ENCODE data around the gene NHEJ1. TPM values are rescaled to one million over a fixed set of nuclear protein-coding genes. Genes with fewer than 3 reads are reported as not detected.

NHEJ1 gene
- polyA plus RNA-seq, 1 of the 3 experiments (the other 2 are of a cell fraction) = 16.3 TPM

DNA sequence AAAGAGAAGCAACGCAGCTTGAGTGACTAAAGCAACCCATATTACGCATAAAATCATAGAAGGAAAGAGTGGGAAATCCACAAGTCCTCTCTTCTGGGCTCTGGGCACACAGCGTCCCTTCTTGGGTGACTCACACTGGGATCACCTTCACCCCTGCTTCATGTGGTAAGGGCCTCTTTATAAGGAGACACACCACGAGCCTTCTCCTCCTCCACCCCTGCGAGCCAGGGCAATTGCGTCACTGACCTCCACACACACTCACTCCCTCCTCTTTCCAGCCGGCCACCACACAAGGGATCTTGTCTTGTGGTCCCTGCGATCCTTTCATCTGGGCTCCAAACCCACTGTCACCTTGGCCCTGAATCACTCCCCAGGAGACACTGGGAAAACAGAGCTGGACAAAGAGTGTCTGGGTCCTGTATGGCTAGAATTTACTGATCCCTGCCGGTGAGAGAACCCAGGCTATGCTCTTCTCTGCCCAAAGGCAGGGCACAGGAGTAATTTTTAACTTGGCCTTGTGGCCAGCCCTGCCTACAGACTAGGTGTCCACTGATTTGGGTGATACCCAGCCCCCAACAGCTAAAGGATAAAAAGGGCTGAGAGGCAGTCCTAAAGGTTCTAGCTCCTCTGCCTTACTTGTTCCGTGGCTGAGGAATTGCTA lies 35.3 kb downstream of the NHEJ1 start:
- Histone ChIP-seq H3K27me3 (ENCODE audit: insufficient read depth) (no peaks in the 10 kb centered on the region), H3K79me2 (ENCODE audit: insufficient read depth) (no peaks in the 10 kb centered on the region), H3K4me2 (no peak overlapping the region), H4K20me1 (ENCODE audit: insufficient read depth) (no peaks in the 10 kb centered on the region), H3K27ac (ENCODE audit: low read depth in 2 of 2, low read length in 1 of 2) (no peak overlapping the region), H3K9me3 (no peaks in the 10 kb centered on the region), H3K4me3 (ENCODE audit: low read depth in 2 of 2, low read length in 1 of 2) (no peak overlapping the region), H3K36me3 (replicated peaks in 1 of 2; ENCODE audit: control insufficient read depth in 1 of 2, insufficient read depth in 2 of 2, low read length in 1 of 2) (no peaks in the 10 kb centered on the region), H3F3A (replicated peaks; ENCODE audit: insufficient read depth) (no peaks in the 10 kb centered on the region), H2AFZ (ENCODE audit: low read depth) (no peak overlapping the region), H3K9ac (no peak overlapping the region), H3K9me2 (no peaks in the 10 kb centered on the region), H3K4me1 (ENCODE audit: control insufficient read depth in 1 of 2, insufficient read depth in 2 of 2, low read depth in 1 of 2, low read length in 1 of 2) (no peaks in the 10 kb centered on the region; a peak in 2 of 4 replicates)
- POLR2A ChIA-PET = no interaction called here
- no peak for TF ChIP-seq GATA2 (CRISPR knock-in tag; IDR thresholded peaks at IDR 0.05)
- TF ChIP-seq CHD2 (IDR thresholded peaks at IDR 0.05; ENCODE audit: low read length, partially characterized antibody) = no peak
- TF ChIP-seq FOXM1 (IDR thresholded peaks at IDR 0.05; ENCODE audit: low read depth) = no peak
- TF ChIP-seq NRF1 (IDR thresholded peaks at IDR 0.05; ENCODE audit: low read depth, low read length) = no peak
- DNase-seq = no peak
- 86% methylated on average over 10 of the region's 10 CpGs for WGBS (ENCODE audit: low lambda C conversion rate)
- CTCF ChIA-PET = interaction anchor here (0.6 to 11.9 kb wide), 7 partner anchors 9 to 278 kb away, joined by 3 to 238 read pairs (median 4); partner anchors contain the start of gene IHH

DNA sequence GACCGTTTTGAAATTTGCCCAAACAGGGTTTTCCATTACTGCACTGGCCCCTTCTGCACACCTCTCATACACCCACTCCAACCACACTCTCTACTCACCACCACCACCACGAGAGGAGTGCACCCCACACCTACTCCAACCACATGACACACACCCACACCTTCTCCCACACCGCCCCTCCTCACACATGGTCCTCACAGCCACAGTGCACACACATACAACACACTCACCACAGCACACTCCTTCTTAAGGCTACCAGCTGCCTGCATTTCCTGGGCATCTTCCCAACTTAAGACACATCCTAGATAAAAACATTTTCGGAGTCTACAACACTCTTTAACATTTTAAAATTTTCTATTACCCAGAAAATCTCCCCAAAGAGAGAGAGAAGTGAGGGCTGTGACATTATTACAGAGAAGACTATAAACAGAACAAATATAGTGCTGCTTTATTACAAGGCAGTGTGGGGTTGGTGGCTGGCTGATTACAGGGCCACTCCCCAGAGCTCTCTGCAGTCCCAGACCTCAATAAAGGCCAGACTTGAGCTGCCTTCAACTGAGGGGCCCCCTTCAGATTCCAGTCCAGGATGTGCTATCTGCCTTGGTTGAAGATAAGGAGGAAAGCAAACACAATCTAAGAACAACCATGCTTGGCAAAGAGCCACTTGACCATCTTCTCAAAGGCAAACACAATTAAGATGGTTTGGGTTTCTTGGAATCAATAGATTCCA lies 36.1 kb downstream of the NHEJ1 start:
- Histone ChIP-seq H3K36me3 (replicated peaks in 1 of 2; ENCODE audit: control insufficient read depth in 1 of 2, insufficient read depth in 2 of 2, low read length in 1 of 2) (no peaks in the 10 kb centered on the region), H3F3A (replicated peaks; ENCODE audit: insufficient read depth) (no peaks in the 10 kb centered on the region), H3K9me2 (no peaks in the 10 kb centered on the region), H3K9ac (no peak overlapping the region), H3K4me3 (ENCODE audit: low read depth in 2 of 2, low read length in 1 of 2) (no peak overlapping the region), H4K20me1 (ENCODE audit: insufficient read depth) (no peaks in the 10 kb centered on the region), H3K4me1 (ENCODE audit: control insufficient read depth in 1 of 2, insufficient read depth in 2 of 2, low read depth in 1 of 2, low read length in 1 of 2) (no peaks in the 10 kb centered on the region; a peak in 2 of 4 replicates), H3K79me2 (ENCODE audit: insufficient read depth) (no peaks in the 10 kb centered on the region), H3K27me3 (ENCODE audit: insufficient read depth) (no peaks in the 10 kb centered on the region), H3K27ac (ENCODE audit: low read depth in 2 of 2, low read length in 1 of 2) (no peak overlapping the region), H2AFZ (ENCODE audit: low read depth) (no peak overlapping the region), H3K9me3 (no peaks in the 10 kb centered on the region), H3K4me2 (no peak overlapping the region)
- TF ChIP-seq MAX (IDR thresholded peaks at IDR 0.05; ENCODE audit: low read depth) (no peak), POLR2AphosphoS5 (IDR thresholded peaks at IDR 0.05; ENCODE audit: low read depth, low read length) (no peak), EP300 (IDR thresholded peaks at IDR 0.05; ENCODE audit: borderline replicate concordance in 1 of 2, low read depth in 1 of 2, low read length in 1 of 2) (no peak), YY1 (IDR thresholded peaks at IDR 0.05; ENCODE audit: low read depth) (no peak), TAF1 (IDR thresholded peaks at IDR 0.05; ENCODE audit: borderline replicate concordance, low read depth, low read length) (no peak), JUND (IDR thresholded peaks at IDR 0.05) (no peak), GATA2 (CRISPR knock-in tag; IDR thresholded peaks at IDR 0.05) (no peak), SMC3 (IDR thresholded peaks at IDR 0.05; ENCODE audit: low read depth, low read length) (no peak), MEF2A (IDR thresholded peaks at IDR 0.05; ENCODE audit: borderline replicate concordance, low read depth) (no peak)
- TF ChIP-seq, protein P1, sequence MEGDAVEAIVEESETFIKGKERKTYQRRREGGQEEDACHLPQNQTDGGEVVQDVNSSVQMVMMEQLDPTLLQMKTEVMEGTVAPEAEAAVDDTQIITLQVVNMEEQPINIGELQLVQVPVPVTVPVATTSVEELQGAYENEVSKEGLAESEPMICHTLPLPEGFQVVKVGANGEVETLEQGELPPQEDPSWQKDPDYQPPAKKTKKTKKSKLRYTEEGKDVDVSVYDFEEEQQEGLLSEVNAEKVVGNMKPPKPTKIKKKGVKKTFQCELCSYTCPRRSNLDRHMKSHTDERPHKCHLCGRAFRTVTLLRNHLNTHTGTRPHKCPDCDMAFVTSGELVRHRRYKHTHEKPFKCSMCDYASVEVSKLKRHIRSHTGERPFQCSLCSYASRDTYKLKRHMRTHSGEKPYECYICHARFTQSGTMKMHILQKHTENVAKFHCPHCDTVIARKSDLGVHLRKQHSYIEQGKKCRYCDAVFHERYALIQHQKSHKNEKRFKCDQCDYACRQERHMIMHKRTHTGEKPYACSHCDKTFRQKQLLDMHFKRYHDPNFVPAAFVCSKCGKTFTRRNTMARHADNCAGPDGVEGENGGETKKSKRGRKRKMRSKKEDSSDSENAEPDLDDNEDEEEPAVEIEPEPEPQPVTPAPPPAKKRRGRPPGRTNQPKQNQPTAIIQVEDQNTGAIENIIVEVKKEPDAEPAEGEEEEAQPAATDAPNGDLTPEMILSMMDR (IDR thresholded peaks at IDR 0.05) = no peak
- TF ChIP-seq, protein P2, sequence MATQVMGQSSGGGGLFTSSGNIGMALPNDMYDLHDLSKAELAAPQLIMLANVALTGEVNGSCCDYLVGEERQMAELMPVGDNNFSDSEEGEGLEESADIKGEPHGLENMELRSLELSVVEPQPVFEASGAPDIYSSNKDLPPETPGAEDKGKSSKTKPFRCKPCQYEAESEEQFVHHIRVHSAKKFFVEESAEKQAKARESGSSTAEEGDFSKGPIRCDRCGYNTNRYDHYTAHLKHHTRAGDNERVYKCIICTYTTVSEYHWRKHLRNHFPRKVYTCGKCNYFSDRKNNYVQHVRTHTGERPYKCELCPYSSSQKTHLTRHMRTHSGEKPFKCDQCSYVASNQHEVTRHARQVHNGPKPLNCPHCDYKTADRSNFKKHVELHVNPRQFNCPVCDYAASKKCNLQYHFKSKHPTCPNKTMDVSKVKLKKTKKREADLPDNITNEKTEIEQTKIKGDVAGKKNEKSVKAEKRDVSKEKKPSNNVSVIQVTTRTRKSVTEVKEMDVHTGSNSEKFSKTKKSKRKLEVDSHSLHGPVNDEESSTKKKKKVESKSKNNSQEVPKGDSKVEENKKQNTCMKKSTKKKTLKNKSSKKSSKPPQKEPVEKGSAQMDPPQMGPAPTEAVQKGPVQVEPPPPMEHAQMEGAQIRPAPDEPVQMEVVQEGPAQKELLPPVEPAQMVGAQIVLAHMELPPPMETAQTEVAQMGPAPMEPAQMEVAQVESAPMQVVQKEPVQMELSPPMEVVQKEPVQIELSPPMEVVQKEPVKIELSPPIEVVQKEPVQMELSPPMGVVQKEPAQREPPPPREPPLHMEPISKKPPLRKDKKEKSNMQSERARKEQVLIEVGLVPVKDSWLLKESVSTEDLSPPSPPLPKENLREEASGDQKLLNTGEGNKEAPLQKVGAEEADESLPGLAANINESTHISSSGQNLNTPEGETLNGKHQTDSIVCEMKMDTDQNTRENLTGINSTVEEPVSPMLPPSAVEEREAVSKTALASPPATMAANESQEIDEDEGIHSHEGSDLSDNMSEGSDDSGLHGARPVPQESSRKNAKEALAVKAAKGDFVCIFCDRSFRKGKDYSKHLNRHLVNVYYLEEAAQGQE (IDR thresholded peaks at IDR 0.05; ENCODE audit: low read depth, low read length) = no peak
- ChIA-PET POLR2A (no interaction called here), CTCF (interaction anchor here (0.6 to 11.9 kb wide), 10 partner anchors 20 to 271 kb away, joined by 3 to 238 read pairs (median 10); partner anchors contain the start of genes CRYBA2 and IHH)
- DNase-seq = no peak
- WGBS (ENCODE audit: low lambda C conversion rate) = 90% methylated on average over 4 of the region's 4 CpGs
